GM21515 (cell line): ENCODE data around the gene C6orf163.
"Not testable (repeated sequence)": the region's sequence is repeated elsewhere in the genome, so short reads cannot be mapped to it uniquely, and the experiment has no call there.

Experiments
- ATAC-seq: cut with Tn5 transposase; IDR thresholded peaks from one replicate; pipeline ENCODE4 v1.9.1; 2021; ENCODE audit not compliant: unreplicated experiment

C6orf163 gene

DNA sequence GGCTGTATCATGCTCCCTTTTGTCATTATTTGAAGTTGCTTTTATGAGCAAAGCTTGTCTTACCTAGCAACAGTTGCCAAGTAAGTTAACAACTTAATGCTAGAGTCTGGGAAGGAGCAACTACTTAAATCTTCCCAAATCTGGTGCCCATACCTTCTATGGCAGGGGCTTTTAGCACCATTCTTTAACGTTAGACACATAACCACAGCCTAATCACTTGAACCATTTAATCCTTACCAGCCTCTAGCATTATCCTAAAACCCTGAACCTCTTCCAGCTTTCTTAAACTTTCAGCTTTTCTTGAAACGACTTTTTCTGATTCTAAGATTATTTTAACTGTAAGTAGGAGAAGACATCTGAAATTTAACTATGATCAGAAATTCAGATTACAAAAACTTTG, at the start of gene C6orf163:
Gene C6orf163 (plus strand): TSS at position 83 of the 400 bp plus-strand sequence. CDS start 287 bp downstream, at position 370.
- no peak for ATAC-seq

DNA sequence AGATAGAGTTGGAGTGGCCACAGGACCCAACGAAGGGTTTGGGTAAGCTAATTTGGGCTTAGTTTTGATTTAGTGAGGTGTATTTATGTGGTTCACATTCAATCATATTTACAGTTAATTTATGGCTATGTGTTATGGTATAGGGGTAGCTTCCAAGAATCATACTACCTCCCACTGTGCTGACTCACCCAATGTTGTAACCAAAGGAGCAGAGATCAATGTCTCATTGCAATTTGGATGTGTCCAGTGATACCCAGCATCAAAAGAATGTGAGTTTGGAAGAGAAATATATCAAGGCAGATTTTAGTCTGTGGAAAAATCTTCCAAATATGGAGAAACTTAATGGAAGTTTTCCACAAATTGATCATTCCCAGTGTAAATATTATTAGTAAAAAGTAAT, 47.5 kb upstream of the C6orf163 start:
- ATAC-seq, result no peak

- not testable (repeated sequence) for ATAC-seq
These were observed 43.3 kb upstream of the C6orf163 start for GRCh38 chr6:87301277-87301676.

- ATAC-seq, result no peak
These were observed 35.6 kb upstream of the C6orf163 start for GRCh38 chr6:87308970-87309369.

GRCh38 chr6:87312860-87313259, 31.8 kb upstream of the C6orf163 start:
- no peak for ATAC-seq

GRCh38 chr6:87315071-87315470, 29.5 kb upstream of the C6orf163 start:
- no peak for ATAC-seq

DNA sequence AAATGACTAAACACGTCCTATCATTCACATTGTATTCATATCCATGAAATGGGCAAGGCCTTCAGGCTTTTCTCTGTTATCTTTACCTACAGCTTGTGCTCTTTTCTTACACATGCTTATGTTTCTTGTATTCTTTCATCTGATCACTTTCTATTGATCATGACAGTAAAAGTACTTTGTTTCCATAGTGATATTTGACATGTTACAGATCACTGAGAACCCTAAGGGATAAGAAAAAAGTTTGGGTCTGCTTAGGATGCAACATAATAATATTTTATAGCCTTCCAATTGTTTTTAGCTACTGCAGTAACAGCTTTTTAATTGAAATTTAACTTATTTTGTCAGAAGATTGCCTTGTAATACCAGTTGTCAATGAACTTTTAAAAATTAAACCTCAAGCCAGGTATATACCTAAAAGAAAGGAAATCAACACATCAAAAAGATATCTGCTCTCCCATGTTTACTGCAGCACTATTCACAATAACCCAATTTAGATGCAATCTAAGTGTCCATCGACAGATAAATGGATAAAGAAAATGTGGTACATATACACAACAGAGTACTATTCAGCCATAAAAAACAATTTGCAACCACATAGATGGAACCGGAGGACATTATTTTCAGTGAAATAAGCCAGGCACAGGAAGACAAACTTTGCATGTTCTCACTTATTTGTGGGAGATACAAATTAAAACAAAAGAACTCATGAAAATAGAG, 25.2 kb upstream of the C6orf163 start:
- no peak for ATAC-seq

DNA sequence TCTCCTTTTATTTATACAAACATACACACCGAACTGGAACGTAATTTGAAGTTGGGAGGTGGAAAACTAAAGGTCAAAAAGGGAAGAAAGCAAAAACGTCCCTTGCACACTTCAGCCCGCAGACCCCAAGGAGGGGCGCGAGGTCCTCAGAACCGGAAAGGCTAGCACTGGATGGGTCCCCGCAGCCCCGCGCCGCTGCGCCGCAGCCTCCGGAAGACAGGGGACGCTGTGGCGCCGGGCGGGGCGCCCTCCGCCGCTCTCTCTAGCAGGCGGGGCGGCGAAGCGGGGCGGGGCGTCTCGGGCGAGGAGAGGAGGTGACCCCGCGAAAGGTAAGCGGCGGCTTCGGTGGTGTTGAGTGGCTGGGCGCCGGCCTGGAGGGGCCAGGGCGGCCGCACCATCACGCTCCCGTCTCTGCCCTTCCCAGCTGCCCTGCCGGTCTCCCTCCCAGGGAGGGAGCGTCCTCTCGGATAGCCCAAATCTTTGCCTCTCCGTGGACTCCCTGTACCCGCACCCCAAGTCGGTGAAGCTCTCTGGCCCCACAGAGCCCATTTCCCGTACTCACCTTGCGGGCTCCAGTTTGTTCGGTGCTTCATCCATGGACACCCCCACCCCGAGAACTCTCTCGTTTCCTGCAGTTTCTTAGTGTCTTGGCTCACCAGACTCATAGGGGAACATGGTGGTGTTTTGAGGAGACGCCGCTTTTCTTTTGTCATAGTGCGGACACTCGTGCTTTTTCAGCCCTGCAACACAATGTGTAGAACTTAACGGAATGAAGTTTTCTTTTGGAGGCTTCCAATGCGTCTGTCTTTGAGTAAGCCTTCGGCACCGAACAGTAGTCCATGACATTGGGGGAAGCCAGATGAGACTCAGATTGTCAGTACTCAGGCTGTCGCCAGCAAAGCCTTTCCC, 22.1 kb upstream of the C6orf163 start, which contains the start of gene SMIM8:
Gene SMIM8 (plus strand): TSS at position 285 of the 909 bp plus-strand sequence. CDS start 14,444 bp downstream, outside the sequence.
- peak; percentile 99 for ATAC-seq

- ATAC-seq, result not testable (repeated sequence)
These were observed 20.7 kb upstream of the C6orf163 start for GRCh38 chr6:87323880-87324279.

DNA sequence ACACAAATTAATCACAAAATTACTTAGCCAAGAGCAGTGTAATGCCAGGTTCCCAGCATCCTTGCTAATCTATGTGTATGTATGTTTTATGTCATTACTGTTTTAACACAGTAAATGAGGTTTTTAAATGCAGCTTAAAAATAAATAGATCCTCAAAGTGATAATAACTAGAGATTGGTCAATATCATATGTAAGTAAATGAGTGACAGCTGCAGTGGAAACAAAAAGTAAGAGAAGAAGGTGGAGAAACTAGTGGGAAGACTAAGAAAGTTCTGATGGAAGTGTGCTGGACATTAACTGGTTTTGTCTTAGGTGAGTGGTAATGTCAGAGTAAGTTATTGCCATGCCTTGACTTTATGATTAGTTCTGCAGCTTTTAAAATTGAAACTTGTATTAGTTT, 13.7 kb upstream of the C6orf163 start:
- no peak for ATAC-seq

DNA sequence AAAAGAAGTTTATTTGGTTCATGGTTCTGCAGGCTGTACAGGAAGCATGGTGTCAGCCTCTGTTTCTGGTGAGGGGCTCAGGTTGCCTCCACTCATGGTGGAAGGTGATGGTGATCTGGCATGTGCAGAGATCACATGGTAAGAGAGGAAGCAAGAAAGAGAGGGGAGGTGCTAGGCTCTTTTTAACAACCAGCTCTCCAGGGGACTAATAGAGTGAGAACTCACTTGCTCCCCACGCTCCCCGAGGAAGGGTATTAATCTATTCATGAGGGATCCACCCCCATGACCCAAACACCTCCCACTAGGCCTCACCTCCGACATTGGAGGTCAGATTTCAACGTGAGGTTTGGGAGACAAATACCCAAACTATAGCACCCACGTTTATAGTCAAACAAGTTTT, 11.6 kb upstream of the C6orf163 start:
- no peak for ATAC-seq

- no peak for ATAC-seq
These were observed 10.9 kb upstream of the C6orf163 start for GRCh38 chr6:87333591-87334181.

- no peak for ATAC-seq
These were observed 9.9 kb upstream of the C6orf163 start for GRCh38 chr6:87334683-87335082.

- ATAC-seq, result no peak
These were observed 8.2 kb upstream of the C6orf163 start for GRCh38 chr6:87336367-87336766.

DNA sequence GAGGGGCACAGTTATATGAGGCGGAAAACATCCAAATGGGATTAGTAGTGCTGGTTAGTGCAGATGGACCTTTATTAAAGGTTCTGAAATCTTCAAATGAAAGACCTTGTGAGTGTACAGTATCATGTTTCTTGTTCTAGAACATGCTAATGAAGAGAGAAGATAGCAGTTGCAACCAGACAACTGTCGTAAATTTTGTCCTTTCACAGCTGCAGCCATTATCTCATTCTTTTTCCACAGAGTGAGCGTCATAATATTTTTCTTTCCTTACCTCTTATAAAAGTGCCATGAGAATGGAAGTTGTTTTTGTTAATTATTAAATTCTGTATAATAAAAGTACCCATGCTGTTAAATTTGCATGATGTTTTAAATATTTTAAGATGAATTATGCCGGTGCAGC, 4.4 kb upstream of the C6orf163 start:
- ATAC-seq, result no peak

- no peak for ATAC-seq
These were observed 3.5 kb upstream of the C6orf163 start for GRCh38 chr6:87341158-87341557.

DNA sequence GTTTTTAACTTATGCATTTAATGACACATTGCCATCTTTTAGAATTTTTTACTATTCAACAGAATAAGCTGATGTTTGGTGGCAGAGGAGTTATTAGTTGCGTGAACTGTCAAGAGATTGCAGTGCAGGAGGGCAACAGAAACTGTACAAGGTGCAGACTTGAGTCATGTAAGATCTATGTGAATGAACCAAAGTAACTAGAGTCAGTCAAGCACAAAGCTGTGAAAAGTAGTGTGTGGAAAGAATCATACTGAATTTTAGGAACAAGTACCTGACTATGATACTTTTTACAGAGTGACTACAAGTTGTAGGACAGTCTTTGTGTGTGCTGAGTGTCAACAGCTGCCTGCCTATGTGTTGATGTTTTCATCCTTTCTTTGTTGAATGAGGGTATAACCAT, 2.7 kb upstream of the C6orf163 start:
- peak; percentile 86 for ATAC-seq

GRCh38 chr6:87342829-87343228, 1.8 kb upstream of the C6orf163 start:
- no peak for ATAC-seq

DNA sequence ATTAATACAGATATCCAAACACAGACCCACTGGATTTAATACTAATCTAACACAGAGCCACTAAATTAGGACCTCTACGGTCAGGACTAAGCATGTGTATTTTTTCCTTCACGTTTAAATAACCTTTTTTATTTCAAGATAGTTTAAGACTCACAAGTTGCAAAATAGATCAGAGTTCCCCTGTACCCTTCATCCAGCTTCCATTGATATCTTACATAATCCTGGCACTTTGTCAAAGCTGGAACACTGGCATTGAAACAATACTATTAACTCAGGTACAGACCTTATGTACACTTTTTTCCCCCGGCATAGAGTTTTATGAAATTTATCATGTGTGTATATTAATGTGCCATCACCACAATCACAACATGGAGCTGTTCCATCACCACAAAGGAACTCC, 2.1 kb downstream of the C6orf163 start:
- no peak for ATAC-seq

GRCh38 chr6:87349896-87350295, 5.3 kb downstream of the C6orf163 start:
- no peak for ATAC-seq

- ATAC-seq, result no peak
These were observed 5.9 kb downstream of the C6orf163 start for GRCh38 chr6:87350516-87350915.

DNA sequence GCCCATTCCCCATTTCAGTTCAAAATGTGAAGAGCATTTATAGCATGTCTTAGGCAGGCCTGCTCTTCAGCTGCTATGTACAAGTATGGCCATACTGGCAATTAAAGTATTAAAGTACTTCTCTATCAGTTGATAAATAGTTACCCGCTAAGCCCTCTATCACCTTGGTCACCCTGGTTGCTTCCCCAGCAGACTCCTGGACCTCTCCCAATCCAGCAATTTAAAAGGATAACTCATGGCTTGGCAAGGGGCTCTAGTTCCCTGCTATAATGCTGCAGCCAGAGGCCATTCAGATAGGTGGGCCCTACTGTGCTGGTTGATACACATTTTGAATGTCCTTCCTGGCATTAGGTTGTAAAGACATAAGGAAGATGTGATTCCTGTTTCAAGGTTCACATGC, 7.0 kb downstream of the C6orf163 start:
- no peak for ATAC-seq
